Endodermal cell (in vitro differentiated cells): ENCODE results near the gene ATOX1. TPM values are rescaled to one million over a fixed set of nuclear protein-coding genes. Genes with fewer than 3 reads are reported as not detected.
A peak's percentile ranks its signal among the peaks of the same experiment; 100 is the strongest.
"Not testable (repeated sequence)": the region's sequence is repeated elsewhere in the genome, so short reads cannot be mapped to it uniquely, and the experiment has no call there.

Experiments
- DNase-seq: peaks from one replicate; pipeline ENCODE4 v3.0.0-alpha.2; 2017
- H3K27ac ChIP-seq: 2 replicates; pipeline ENCODE4 v1.5.1; 2013; ENCODE audit warnings: mild to moderate bottlenecking, low read depth, low read length, moderate library complexity
- H3K27me3 ChIP-seq: 2 replicates; pipeline ENCODE4 v1.6.1; 2013; ENCODE audit warnings: mild to moderate bottlenecking, low read length, moderate library complexity; ENCODE audit not compliant: insufficient read depth, control insufficient read depth, poor library complexity, severe bottlenecking
- H3K36me3 ChIP-seq: 2 replicates; pipeline ENCODE4 v1.7.0; 2013; ENCODE audit warnings: mild to moderate bottlenecking, low read length, moderate library complexity; ENCODE audit not compliant: control insufficient read depth, insufficient read depth
- H3K4me1 ChIP-seq: one replicate; pipeline ENCODE4 v1.7.0; 2013; ENCODE audit warnings: low read length; ENCODE audit not compliant: control insufficient read depth, insufficient read depth
- H3K4me3 ChIP-seq: 2 replicates; pipeline ENCODE4 v1.5.1; 2013; ENCODE audit warnings: mild to moderate bottlenecking, low read length, moderate library complexity
- H3K9ac ChIP-seq: 2 replicates; pipeline ENCODE4 v1.6.1; 2013; ENCODE audit warnings: mild to moderate bottlenecking, low read length, moderate library complexity; ENCODE audit not compliant: poor library complexity, severe bottlenecking; ENCODE audit errors: extremely low read depth
- H3K9me3 ChIP-seq: 2 replicates; pipeline ENCODE4 v1.6.1; 2013; ENCODE audit warnings: mild to moderate bottlenecking, low read length, moderate library complexity; ENCODE audit not compliant: control insufficient read depth
- H3K27ac Mint-ChIP-seq: 2 replicates; pipeline ENCODE4 v1.8.0; 2020; ENCODE audit warnings: mixed read lengths
- H3K27me3 Mint-ChIP-seq: 2 replicates; pipeline ENCODE4 v1.8.0; 2021; ENCODE audit warnings: mild to moderate bottlenecking, mixed read lengths; ENCODE audit not compliant: insufficient read depth
- H3K36me3 Mint-ChIP-seq: 2 replicates; pipeline ENCODE4 v1.8.0; 2020; ENCODE audit warnings: low read depth, mixed read lengths
- H3K4me1 Mint-ChIP-seq: 2 replicates; pipeline ENCODE4 v1.8.0; 2020; ENCODE audit warnings: mixed read lengths
- H3K4me3 Mint-ChIP-seq: 2 replicates; pipeline ENCODE4 v1.8.0; 2020; ENCODE audit warnings: mild to moderate bottlenecking, moderate library complexity, mixed read lengths
- H3K9me3 Mint-ChIP-seq: 2 replicates; pipeline ENCODE4 v1.8.0; 2020; ENCODE audit warnings: mild to moderate bottlenecking, mixed read lengths
- CTCF ChIP-seq: fragments of 200-600 bp; sonication (generic); conservative IDR thresholded peaks from 2 replicates; pipeline ENCODE4 v1.5.0; 2021; ENCODE audit warnings: antibody characterized with exemption, mild to moderate bottlenecking
- WGBS, 2 experiments: methylation state at CpG; one replicate each; pipeline versions ENCODE4 v1.1.5 to v1.1.7; 2013; ENCODE audit warnings: missing lambda C conversion rate in 2 of 2, mixed read lengths in 1 of 2; ENCODE audit not compliant: insufficient coverage in 1 of 2, insufficient read length in 1 of 2; 5-methylcytosine and 5-hydroxymethylcytosine counted together
- total RNA-seq, 2 donors: library from RNA; stranded (reverse); fragmentation: NEBNext Ultra II Directional in 1 of 2; extraction: Animal tissue kit (Norgen Biotek cat#: 25700) in 1 of 2; gene quantifications; 2 replicates in 1 of 2; 3 replicates in 1 of 2; pipeline ENCODE4 v1.2.1, GENCODE V29; 2021

Gene ATOX1
- total RNA-seq, 2 donors from 2014 or later = 105 to 129 TPM

DNA sequence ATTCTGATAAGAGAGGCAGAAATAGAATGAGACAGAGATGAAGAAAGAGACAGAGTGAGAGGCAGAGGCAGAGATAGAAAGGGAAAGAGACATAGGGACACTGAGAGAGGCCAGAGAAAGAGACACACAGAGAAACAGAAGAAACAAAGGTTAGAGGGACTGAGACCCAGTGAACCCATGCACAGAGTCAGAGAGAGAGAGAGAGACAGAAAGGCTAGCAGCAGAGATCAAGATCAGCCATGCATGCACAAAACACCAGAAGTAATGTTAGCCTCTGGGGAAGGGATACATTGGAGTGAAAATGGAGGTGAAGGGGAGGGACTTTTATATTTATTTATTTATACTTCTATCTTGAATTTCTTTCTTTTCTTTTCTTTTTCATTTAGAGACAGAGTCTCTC is 57.6 kb downstream of the ATOX1 start:
- no peak overlapping the region for H3K27ac ChIP-seq
- DNase-seq = no peak
- H3K27ac Mint-ChIP-seq = no peak overlapping the region

GRCh38 chr5:151700296-151700695 is 58.1 kb downstream of the ATOX1 start:
- no peak for TF ChIP-seq CTCF
- WGBS, 2 experiments = 86 to 89% methylated on average over 2 of the region's 2 CpGs
- H3K4me3 ChIP-seq = no peak overlapping the region
- H3K4me3 Mint-ChIP-seq = no peak overlapping the region
- H3K27ac Mint-ChIP-seq = no peak overlapping the region
- H3K4me1 Mint-ChIP-seq = peaks cover 31% of the 10 kb centered on the region
- H3K27ac ChIP-seq = no peak overlapping the region
- H3K27me3 Mint-ChIP-seq = no peaks in the 10 kb centered on the region
- no peaks in the 10 kb centered on the region for H3K27me3 ChIP-seq
- H3K9me3 ChIP-seq = no peaks in the 10 kb centered on the region
- peaks cover 19% of the 10 kb centered on the region for H3K4me1 ChIP-seq
- DNase-seq = no peak
- H3K36me3 ChIP-seq = no peaks in the 10 kb centered on the region
- no peaks in the 10 kb centered on the region for H3K36me3 Mint-ChIP-seq
- H3K9ac ChIP-seq = no peak overlapping the region
- no peaks in the 10 kb centered on the region for H3K9me3 Mint-ChIP-seq

More for the DNA sequence above, 57.6 kb downstream of the ATOX1 start:
- Histone ChIP-seq H3K9ac (no peak overlapping the region), H3K9me3 (no peaks in the 10 kb centered on the region), H3K36me3 (no peaks in the 10 kb centered on the region), H3K27me3 (no peaks in the 10 kb centered on the region), H3K4me1 (peaks cover 19% of the 10 kb centered on the region), H3K4me3 (no peak overlapping the region)
- no peak overlapping the region for H3K4me3 Mint-ChIP-seq
- no peaks in the 10 kb centered on the region for H3K27me3 Mint-ChIP-seq
- no peaks in the 10 kb centered on the region for H3K9me3 Mint-ChIP-seq
- H3K36me3 Mint-ChIP-seq = no peaks in the 10 kb centered on the region
- TF ChIP-seq CTCF = no peak
- peaks cover 26% of the 10 kb centered on the region for H3K4me1 Mint-ChIP-seq

DNA sequence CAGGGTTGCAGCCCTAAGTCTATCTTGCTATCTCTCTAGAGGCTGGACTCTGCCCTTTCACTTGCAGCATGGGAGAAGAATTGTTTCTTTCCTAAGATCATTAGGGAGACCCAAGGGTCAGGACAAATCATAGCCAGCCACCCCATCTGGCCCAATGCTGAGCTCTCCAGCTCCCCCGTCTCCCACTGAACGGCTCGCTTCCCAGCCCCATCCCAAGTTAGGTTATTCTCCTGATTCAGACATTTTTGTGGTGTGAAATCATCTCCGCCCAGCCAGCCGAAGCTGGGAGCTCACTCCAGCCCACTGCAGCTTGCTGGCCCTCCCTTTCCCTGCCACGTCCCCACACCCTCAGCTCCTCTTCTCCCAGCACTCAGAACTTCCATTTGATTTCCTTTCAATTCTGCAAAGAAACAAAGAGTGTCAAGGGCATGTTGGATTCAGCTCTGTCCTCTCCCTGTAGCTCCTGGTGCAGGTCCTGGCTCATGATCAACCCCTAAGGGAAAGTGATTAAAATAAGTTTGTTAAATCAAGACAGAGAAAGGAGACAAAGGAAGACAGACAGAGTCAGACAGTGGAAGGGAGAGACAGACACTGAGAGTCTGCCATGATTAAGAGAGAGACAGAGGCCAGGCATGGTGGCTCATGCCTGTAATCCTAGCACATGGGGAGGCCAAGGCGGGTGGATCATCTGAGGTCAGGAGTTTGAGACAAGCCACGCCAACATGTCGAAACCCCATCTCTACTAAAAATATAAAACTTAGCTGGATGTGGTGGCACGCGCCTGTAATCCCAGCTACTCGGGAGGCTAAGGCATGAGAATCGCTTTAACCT is 59.1 kb downstream of the ATOX1 start:
- Histone ChIP-seq H3K27me3 (no peaks in the 10 kb centered on the region), H3K4me3 (no peak overlapping the region), H3K4me1 (peaks cover 19% of the 10 kb centered on the region), H3K27ac (peak overlapping the region; percentile 92), H3K9me3 (no peaks in the 10 kb centered on the region), H3K9ac (peak overlapping the region; percentile 60), H3K36me3 (no peaks in the 10 kb centered on the region)
- no peaks in the 10 kb centered on the region for H3K27me3 Mint-ChIP-seq
- no peak for TF ChIP-seq CTCF
- 61 to 72% methylated on average over 10 to 13 of the region's 13 CpGs for WGBS, 2 experiments
- peak overlapping the region; percentile 2 for H3K4me3 Mint-ChIP-seq
- H3K4me1 Mint-ChIP-seq = peaks cover 34% of the 10 kb centered on the region
- no peaks in the 10 kb centered on the region for H3K36me3 Mint-ChIP-seq
- H3K9me3 Mint-ChIP-seq = no peaks in the 10 kb centered on the region
- H3K27ac Mint-ChIP-seq = peak overlapping the region; percentile 83
- peak; percentile 86 for DNase-seq

- H3K27ac ChIP-seq, H3K9ac ChIP-seq, H3K36me3 ChIP-seq, H3K27ac Mint-ChIP-seq, H3K27me3 ChIP-seq, H3K4me3 ChIP-seq, H3K36me3 Mint-ChIP-seq, H3K27me3 Mint-ChIP-seq, DNase-seq, H3K9me3 Mint-ChIP-seq, H3K9me3 ChIP-seq, H3K4me3 Mint-ChIP-seq: not testable (repeated sequence)
- peaks cover 25% of the 10 kb centered on the region for H3K4me1 ChIP-seq
- H3K4me1 Mint-ChIP-seq = peaks cover 32% of the 10 kb centered on the region
- WGBS, 2 experiments = 100% methylated on average over 4 of the region's 4 CpGs; no CpG with 5 or more reads in 1 of the 2 experiments
These were observed 60.4 kb downstream of the ATOX1 start for GRCh38 chr5:151698081-151698480.
